Mesendoderm (in vitro differentiated cells): ENCODE data around the gene FTH1.

Source experiments
- DNase-seq: peaks from one replicate; pipeline ENCODE4 v3.0.0; 2013
- H2AK5ac ChIP-seq: 2 replicates; pipeline ENCODE4 v1.6.1; 2013; ENCODE audit warnings: low read length, inconsistent platforms
- H2BK120ac ChIP-seq: 2 replicates; pipeline ENCODE4 v1.6.1; 2013; ENCODE audit warnings: low read depth, mild to moderate bottlenecking, low read length, moderate library complexity, mixed read lengths
- H2BK15ac ChIP-seq: replicated peaks from 2 replicates; pipeline ENCODE4 v1.6.1; 2013; ENCODE audit warnings: low read depth, mild to moderate bottlenecking, moderate library complexity
- H2BK5ac ChIP-seq: 2 replicates; pipeline ENCODE4 v1.6.1; 2013; ENCODE audit warnings: low read length, inconsistent platforms
- H3K18ac ChIP-seq: 2 replicates; pipeline ENCODE4 v1.6.1; 2013; ENCODE audit warnings: mild to moderate bottlenecking, low read length, mixed read lengths
- H3K23ac ChIP-seq: one replicate; pipeline ENCODE4 v1.6.1; 2013; ENCODE audit warnings: low read length
- H3K27ac ChIP-seq: 2 replicates; pipeline ENCODE4 v1.5.1; 2013; ENCODE audit warnings: low read depth, mild to moderate bottlenecking, inconsistent platforms, low read length, moderate library complexity
- H3K27me3 ChIP-seq: 2 replicates; pipeline ENCODE4 v1.6.1; 2013; ENCODE audit warnings: low read length, control low read depth, mild to moderate bottlenecking, inconsistent platforms; ENCODE audit not compliant: insufficient read depth, poor library complexity
- H3K36me3 ChIP-seq: 2 replicates; pipeline ENCODE4 v1.6.1; 2013; ENCODE audit warnings: low read length, inconsistent platforms; ENCODE audit not compliant: control insufficient read depth, insufficient read depth
- H3K4ac ChIP-seq: one replicate; pipeline ENCODE4 v1.6.1; 2013; ENCODE audit warnings: low read depth, mild to moderate bottlenecking, low read length, moderate library complexity
- H3K4me1 ChIP-seq: 2 replicates; pipeline ENCODE4 v1.6.1; 2013; ENCODE audit warnings: low read depth, low read length, inconsistent platforms; ENCODE audit not compliant: control insufficient read depth
- H3K4me2 ChIP-seq: 2 replicates; pipeline ENCODE4 v1.6.1; 2013; ENCODE audit warnings: low read length
- H3K4me3 ChIP-seq: 2 replicates; pipeline ENCODE4 v1.5.1; 2013; ENCODE audit warnings: mild to moderate bottlenecking, low read length
- H3K56ac ChIP-seq: one replicate; pipeline ENCODE4 v1.6.1; 2013; ENCODE audit warnings: low read length
- H3K79me1 ChIP-seq: 2 replicates; pipeline ENCODE4 v1.6.1; 2013; ENCODE audit warnings: low read length, inconsistent platforms
- H3K79me2 ChIP-seq: 2 replicates; pipeline ENCODE4 v1.6.1; 2013; ENCODE audit warnings: mild to moderate bottlenecking, low read length; ENCODE audit not compliant: control insufficient read depth, insufficient read depth
- H3K9ac ChIP-seq: 2 replicates; pipeline ENCODE4 v1.6.1; 2013; ENCODE audit warnings: low read length, inconsistent platforms
- H4K5ac ChIP-seq: one replicate; pipeline ENCODE4 v1.6.1; 2013; ENCODE audit warnings: low read length
- H4K8ac ChIP-seq: one replicate; pipeline ENCODE4 v1.6.1; 2013; ENCODE audit warnings: low read depth, mild to moderate bottlenecking, control low read depth, low read length, moderate library complexity
- WGBS: extraction: QIAGEN DNeasy Blood & Tissue Kit; methylation state at CpG from one replicate; pipeline ENCODE4 v1.1.7; 2013; ENCODE audit warnings: low lambda C conversion rate, missing lambda C conversion rate; ENCODE audit not compliant: insufficient coverage; ENCODE audit errors: extremely low coverage; 5-methylcytosine and 5-hydroxymethylcytosine counted together

Gene FTH1

GRCh38 chr11:61949169-61950034, 18.0 kb downstream of the FTH1 start:
- no peak overlapping the region for H3K4me3 ChIP-seq
- H2AK5ac ChIP-seq: no peak overlapping the region
- H3K27me3 ChIP-seq: no peaks in the 10 kb centered on the region
- H3K9ac ChIP-seq: peak overlapping the region; percentile 16
- H4K5ac ChIP-seq: no peak overlapping the region
- no peaks in the 10 kb centered on the region for H3K36me3 ChIP-seq
- H4K8ac ChIP-seq: no peak overlapping the region
- H3K27ac ChIP-seq: peak overlapping the region; percentile 53
- peak overlapping the region; percentile 43 for H3K56ac ChIP-seq
- DNase-seq: peak; percentile 98
- peaks cover 1% of the 10 kb centered on the region for H3K4me1 ChIP-seq
- no peak overlapping the region for H3K4me2 ChIP-seq
- no peaks in the 10 kb centered on the region for H3K79me2 ChIP-seq
- WGBS: no CpG with 5 or more reads among the region's 9 CpGs
- H3K79me1 ChIP-seq: no peaks in the 10 kb centered on the region
- no peak overlapping the region for H2BK5ac ChIP-seq
- H3K18ac ChIP-seq: peak overlapping the region; percentile 34
- no peak overlapping the region for H2BK15ac ChIP-seq
- no peak overlapping the region for H2BK120ac ChIP-seq
- H3K23ac ChIP-seq: no peak overlapping the region
- peak overlapping the region; percentile 22 for H3K4ac ChIP-seq

GRCh38 chr11:61948505-61948904, 18.9 kb downstream of the FTH1 start:
- no peak overlapping the region for H3K27ac ChIP-seq

GRCh38 chr11:61947486-61948210, 19.8 kb downstream of the FTH1 start:
- no peaks in the 10 kb centered on the region for H3K79me1 ChIP-seq
- WGBS: no CpG with 5 or more reads among the region's 8 CpGs

More at GRCh38 chr11:61948505-61948904, 18.9 kb downstream of the FTH1 start:
- no peak overlapping the region for H2AK5ac ChIP-seq
- H3K4ac ChIP-seq: no peak overlapping the region
- no peak overlapping the region for H3K23ac ChIP-seq
- H3K4me3 ChIP-seq: no peak overlapping the region
- no peaks in the 10 kb centered on the region for H3K79me1 ChIP-seq
- no peak overlapping the region for H4K5ac ChIP-seq
- H3K36me3 ChIP-seq: no peaks in the 10 kb centered on the region
- no CpG with 5 or more reads among the region's 7 CpGs for WGBS
- H3K79me2 ChIP-seq: no peaks in the 10 kb centered on the region
- H3K56ac ChIP-seq: no peak overlapping the region
- no peak overlapping the region for H3K4me2 ChIP-seq
- no peak overlapping the region for H3K18ac ChIP-seq
- no peak overlapping the region for H2BK15ac ChIP-seq
- H2BK120ac ChIP-seq: no peak overlapping the region
- H3K27me3 ChIP-seq: no peaks in the 10 kb centered on the region
- H4K8ac ChIP-seq: no peak overlapping the region
- no peak for DNase-seq
- no peak overlapping the region for H2BK5ac ChIP-seq
- no peak overlapping the region for H3K9ac ChIP-seq
- peaks cover 1% of the 10 kb centered on the region for H3K4me1 ChIP-seq

GRCh38 chr11:61946894-61947293, 20.5 kb downstream of the FTH1 start:
- Histone ChIP-seq H3K23ac (no peak overlapping the region), H3K4me2 (no peak overlapping the region), H2BK120ac (no peak overlapping the region), H3K79me2 (no peaks in the 10 kb centered on the region), H2BK15ac (no peak overlapping the region), H3K36me3 (no peaks in the 10 kb centered on the region), H3K9ac (no peak overlapping the region), H3K4ac (no peak overlapping the region), H3K27me3 (no peaks in the 10 kb centered on the region), H3K4me1 (peaks cover 1% of the 10 kb centered on the region), H3K18ac (no peak overlapping the region), H3K79me1 (no peaks in the 10 kb centered on the region), H2BK5ac (no peak overlapping the region), H4K8ac (no peak overlapping the region), H3K4me3 (no peak overlapping the region), H2AK5ac (no peak overlapping the region), H3K27ac (no peak overlapping the region), H4K5ac (no peak overlapping the region), H3K56ac (no peak overlapping the region)
- DNase-seq: no peak
- WGBS: no CpG with 5 or more reads among the region's 5 CpGs

More at GRCh38 chr11:61947486-61948210, 19.8 kb downstream of the FTH1 start:
- H3K4me3 ChIP-seq: no peak overlapping the region
- no peaks in the 10 kb centered on the region for H3K36me3 ChIP-seq
- H4K8ac ChIP-seq: no peak overlapping the region
- H2AK5ac ChIP-seq: no peak overlapping the region
- H3K4me2 ChIP-seq: no peak overlapping the region
- H3K23ac ChIP-seq: no peak overlapping the region
- H3K18ac ChIP-seq: no peak overlapping the region
- H3K56ac ChIP-seq: no peak overlapping the region
- DNase-seq: peak; percentile 89
- H3K27ac ChIP-seq: no peak overlapping the region
- H2BK120ac ChIP-seq: no peak overlapping the region
- H2BK5ac ChIP-seq: no peak overlapping the region
- H4K5ac ChIP-seq: no peak overlapping the region
- H3K4ac ChIP-seq: no peak overlapping the region
- no peak overlapping the region for H2BK15ac ChIP-seq
- no peaks in the 10 kb centered on the region for H3K27me3 ChIP-seq
- no peaks in the 10 kb centered on the region for H3K79me2 ChIP-seq
- H3K9ac ChIP-seq: no peak overlapping the region
- H3K4me1 ChIP-seq: peaks cover 1% of the 10 kb centered on the region

- no peaks in the 10 kb centered on the region for H3K79me1 ChIP-seq
- H3K27me3 ChIP-seq: no peaks in the 10 kb centered on the region
- H2BK120ac ChIP-seq: no peak overlapping the region
- H3K4ac ChIP-seq: no peak overlapping the region
- no peak overlapping the region for H3K23ac ChIP-seq
- no peak overlapping the region for H4K8ac ChIP-seq
- WGBS: no CpG with 5 or more reads among the region's 13 CpGs
- H3K4me3 ChIP-seq: no peak overlapping the region
- no peak overlapping the region for H3K4me2 ChIP-seq
- H3K56ac ChIP-seq: no peak overlapping the region
- H2BK5ac ChIP-seq: no peak overlapping the region
- H3K18ac ChIP-seq: no peak overlapping the region
- no peaks in the 10 kb centered on the region for H3K79me2 ChIP-seq
- no peaks in the 10 kb centered on the region for H3K36me3 ChIP-seq
- H2BK15ac ChIP-seq: no peak overlapping the region
- H2AK5ac ChIP-seq: no peak overlapping the region
- no peak overlapping the region for H3K9ac ChIP-seq
- no peak overlapping the region for H4K5ac ChIP-seq
- no peak overlapping the region for H3K27ac ChIP-seq
- peaks cover 1% of the 10 kb centered on the region for H3K4me1 ChIP-seq
- DNase-seq: no peak
Observed at GRCh38 chr11:61945191-61945590, 22.2 kb downstream of the FTH1 start.
